CD4-positive, alpha-beta T cell treated with Interleukin-17A for 1 hour (primary cell): ENCODE results near the gene AJAP1.

Source experiments
- DNase-seq: peaks from one replicate; pipeline ENCODE4 v3.0.0-alpha.2; 2020

The AJAP1 gene

DNA sequence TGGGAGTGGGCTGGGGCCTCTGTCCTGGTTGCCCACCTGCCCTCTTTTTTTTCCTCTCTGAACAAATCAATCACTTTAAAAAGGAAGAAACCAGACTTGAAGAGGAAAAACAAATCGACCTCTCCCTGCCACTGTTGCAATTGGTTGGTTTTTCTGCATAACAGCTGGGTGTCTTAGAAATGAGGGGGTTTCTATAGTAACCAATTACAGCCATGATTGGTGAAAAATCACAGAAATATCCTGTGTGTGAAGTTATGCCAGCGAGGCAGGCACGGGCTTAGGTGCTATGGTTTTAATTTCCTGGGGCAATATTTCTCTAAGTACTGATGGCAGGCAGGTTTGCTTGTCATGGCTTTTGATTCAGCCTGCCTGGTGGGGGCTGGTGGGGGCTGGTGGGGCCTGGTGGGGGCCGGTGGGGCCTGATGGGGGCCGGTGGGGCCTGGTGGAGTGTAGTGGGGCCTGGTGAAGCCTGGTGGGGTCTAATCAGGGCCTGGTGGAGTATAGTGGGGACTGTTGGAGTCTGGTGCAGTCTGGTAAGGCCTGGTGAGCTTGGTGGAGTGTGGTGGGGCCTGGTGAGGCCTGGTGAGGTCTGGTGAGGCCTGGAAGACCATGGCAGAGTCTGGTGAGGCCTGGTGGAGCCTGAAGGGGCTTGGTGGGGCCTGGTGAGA, 54.6 kb downstream of the AJAP1 start:
- DNase-seq = no peak

- DNase-seq = no peak
These were observed 55.2 kb downstream of the AJAP1 start for GRCh38 chr1:4709641-4710040.

DNA sequence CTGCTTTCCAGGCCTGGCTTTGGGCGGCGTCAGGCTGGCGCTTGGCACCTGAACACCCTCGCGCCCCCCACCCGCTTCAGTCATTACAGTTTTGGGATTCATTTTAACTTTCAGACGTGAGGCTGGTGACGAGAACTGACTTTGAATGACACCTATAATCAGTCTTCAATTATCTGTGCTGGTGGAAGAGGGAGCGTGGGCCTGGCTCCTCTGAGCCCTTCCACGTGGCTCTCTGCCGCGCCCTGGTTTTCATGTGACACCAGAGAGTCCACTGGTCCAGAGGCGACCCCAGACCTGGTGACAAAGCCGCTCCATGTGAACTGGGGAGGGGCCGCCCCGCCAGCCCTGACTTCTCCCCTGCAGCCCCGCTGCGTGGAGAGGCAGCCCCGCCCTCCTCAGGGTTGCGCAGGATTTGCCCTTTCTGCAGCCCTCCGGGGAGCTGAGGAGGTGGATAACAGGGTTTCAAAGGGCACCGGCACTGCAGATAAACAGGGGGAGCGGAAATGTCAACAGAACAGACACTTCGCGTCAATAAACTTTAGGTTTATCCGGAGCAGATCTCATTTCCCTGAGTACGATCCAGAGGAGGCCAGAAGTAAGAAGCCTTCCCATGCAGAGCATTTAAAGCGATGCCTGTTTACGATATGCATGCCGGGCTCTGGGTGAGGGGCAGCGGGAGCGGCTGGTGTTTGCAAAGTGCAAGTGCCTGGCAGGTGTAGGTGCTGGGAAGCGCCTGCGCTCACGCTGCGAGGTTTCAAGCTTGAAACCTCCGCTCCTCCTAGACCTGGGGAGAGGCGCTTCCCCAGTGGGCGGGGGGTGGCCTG, 56.4 kb downstream of the AJAP1 start:
- no peak for DNase-seq

- no peak for DNase-seq
These were observed 57.2 kb downstream of the AJAP1 start for GRCh38 chr1:4711416-4712275.

DNA sequence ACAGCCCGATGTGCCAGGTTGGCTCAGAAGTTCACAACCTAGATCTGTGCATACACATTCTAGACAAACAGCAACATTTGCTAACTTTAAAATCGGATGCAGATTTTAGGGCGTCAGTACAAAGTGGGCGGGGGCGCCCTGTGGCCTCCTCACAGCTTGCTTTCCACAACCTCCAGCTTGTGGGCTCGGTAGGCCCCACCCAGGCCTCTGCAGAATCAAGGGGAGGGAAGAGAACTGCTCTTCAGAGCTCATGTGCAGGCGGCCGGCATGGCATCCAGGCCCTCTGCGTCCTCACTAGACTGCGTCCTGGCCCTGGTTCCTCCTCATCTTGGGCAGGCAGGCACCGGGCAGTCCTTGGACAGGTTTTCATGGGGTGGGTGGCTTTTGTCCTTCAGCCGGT, 59.3 kb downstream of the AJAP1 start:
- DNase-seq = no peak

- no peak for DNase-seq
These were observed 62.0 kb downstream of the AJAP1 start for GRCh38 chr1:4716406-4716805.

GRCh38 chr1:4718071-4718470, 63.7 kb downstream of the AJAP1 start:
- no peak for DNase-seq

GRCh38 chr1:4723106-4723505, 68.7 kb downstream of the AJAP1 start:
- DNase-seq = no peak

DNA sequence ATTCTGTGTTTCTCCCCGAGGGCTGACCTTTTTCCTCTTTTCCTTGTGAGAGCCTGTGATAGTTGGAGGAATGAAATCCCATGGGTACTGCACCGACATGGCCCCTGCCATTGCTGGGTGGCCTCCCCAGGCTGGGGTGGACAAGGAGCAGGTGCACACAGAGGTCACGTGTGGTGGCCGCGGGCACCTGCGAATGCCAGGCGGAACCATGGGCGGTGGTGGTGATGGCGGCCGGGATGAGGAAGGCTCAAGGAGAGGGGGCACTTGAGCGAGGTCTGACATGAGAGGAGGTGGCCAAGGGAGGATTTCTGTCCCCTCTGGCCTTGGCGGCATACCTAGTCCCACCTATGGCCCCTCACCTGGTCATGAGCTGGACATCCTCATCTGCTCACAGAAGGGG, 69.6 kb downstream of the AJAP1 start:
- DNase-seq = no peak

DNA sequence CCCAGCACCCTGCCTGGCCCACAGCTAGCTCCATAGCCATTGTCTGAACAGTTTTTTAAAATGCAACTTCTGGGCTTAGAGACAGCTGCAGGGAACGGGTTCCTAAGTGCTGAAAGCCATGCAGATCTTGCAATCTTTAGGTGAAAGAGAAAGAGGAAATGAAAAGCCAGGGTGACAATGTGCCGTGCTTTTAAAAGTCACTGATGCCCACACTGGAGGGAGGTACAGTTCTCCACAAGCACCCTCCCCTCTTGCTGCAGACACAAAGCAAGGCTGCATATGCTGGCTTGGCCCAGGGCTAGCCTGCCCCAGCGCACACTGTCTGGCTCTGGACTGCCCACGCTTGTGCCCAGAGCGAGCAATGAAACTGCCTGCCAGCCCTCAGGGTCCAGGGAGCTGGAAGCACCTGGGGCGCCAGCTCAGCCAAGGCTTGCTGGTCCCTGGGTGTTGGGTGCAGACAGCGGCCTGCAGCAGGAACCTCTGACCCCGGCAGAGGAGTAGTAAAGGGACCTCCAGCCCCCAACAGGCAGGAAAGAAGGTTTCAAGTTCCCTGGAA, 70.4 kb downstream of the AJAP1 start:
- DNase-seq = no peak

DNA sequence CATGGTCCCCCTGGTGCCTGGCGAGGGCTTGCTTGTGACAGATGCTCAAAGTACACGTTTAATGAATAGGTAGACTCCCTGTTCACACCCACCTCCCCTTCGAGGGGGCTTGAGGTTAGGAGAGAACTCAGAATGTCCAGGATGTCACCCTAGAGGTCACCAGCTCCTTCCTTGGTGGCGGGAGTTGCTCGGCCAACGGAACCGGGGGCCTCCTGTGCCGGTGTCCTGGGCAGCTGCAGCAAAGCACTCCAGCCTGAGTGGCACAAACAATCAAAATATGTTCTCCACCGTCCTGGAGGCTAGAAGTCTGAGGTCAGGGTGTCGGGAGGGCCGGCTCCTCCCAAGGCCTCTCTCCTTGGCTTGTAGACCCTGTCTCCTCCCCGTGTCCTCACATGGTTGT, 71.0 kb downstream of the AJAP1 start:
- DNase-seq = no peak

DNA sequence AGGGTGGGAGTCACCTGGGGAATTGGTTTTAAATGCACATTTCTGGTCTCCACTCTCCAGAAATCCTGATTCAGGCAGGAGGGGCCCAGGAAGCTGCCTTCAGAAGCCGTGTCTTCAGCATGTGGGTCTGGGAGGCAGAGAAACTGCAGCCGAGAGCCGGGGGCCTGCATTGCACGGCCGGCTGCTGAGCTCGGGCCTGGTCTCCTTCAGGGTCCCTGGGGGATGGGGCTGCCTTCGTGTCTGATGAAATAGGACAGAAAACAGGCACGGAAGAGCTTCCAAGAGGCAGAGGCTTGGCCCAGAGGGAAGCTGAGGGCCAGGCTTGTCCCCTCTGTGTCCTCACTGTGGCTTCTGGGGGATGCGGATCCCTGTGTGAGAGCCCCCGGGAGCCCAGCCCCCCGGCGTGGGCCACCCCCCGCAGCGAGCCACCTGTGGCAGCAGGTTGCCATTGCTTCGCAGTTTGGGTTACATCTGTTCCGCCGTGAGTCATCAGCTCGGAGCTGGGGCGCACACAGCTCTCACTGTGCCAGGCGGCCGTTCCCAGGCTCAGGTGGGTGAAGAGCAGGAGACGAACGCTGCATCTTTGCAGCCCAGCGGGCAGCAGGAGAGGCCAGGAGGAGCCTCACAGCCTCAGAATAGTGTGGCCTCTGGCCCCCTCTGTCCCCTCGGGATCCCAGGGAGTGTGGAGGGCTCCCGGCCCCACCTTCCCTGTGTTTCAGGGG, 72.4 kb downstream of the AJAP1 start:
- DNase-seq = no peak

- DNase-seq = no peak
These were observed 74.1 kb downstream of the AJAP1 start for GRCh38 chr1:4728319-4729089.

DNA sequence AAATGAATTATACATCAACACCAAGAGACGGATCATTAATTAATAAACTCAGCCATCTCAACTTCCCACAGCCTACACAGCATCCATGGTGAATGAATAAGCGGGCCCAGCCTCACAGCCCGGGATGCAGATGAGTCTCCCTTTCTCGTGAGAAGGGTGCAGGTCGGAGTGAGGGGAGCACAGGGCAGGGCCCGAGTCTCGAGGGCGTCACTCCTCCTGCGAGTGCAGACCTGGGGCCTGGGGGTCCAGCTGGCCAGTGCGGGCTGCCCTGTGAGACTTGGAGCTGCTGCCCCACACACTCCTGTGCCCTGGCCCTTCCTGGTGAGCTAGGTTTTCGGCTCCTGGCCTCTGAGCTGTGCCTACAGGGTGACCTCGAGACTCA, 74.7 kb downstream of the AJAP1 start:
- DNase-seq = no peak

DNA sequence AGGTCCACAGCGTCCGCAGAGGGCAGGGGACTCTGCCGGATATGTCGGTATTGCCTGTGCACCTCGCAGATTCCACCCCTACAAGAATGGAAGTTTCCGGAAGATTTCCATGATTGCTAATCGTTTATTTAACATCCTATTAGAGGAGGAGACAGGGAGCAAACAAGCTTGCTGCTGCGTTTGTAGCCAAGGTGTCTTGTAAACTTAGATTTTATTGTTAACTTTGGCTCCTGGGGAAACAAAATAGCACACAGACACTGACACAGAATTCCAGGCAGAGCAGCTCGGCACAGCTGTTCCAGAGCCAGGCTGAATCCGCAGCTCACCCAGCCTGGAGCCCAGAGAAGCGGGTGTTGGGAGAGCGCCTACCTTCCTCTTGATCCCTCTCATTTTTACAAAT, 75.7 kb downstream of the AJAP1 start:
- no peak for DNase-seq

GRCh38 chr1:4733446-4734177, 79.2 kb downstream of the AJAP1 start:
- DNase-seq = no peak

- DNase-seq = no peak
These were observed 79.8 kb downstream of the AJAP1 start for GRCh38 chr1:4734219-4734618.

DNA sequence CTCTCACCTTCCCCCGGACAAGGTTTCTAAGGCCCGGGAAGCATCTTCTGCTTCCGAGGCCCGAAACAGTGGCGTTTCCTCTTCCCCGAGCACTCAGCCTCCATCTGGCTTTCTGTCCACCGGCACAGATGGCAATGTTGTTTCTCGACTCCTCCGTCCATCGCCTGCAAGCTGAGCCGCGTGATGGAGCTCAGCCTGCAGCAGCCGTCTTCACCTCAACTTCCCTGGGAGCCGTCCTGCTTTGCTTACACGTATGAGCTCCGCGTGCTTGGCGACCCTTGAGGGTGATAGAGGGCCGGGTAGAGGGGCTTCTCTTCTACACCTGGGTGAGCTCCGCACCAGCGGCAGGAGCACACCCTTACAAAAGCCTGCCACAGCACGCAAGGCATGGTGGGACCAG, 80.4 kb downstream of the AJAP1 start:
- no peak for DNase-seq

DNA sequence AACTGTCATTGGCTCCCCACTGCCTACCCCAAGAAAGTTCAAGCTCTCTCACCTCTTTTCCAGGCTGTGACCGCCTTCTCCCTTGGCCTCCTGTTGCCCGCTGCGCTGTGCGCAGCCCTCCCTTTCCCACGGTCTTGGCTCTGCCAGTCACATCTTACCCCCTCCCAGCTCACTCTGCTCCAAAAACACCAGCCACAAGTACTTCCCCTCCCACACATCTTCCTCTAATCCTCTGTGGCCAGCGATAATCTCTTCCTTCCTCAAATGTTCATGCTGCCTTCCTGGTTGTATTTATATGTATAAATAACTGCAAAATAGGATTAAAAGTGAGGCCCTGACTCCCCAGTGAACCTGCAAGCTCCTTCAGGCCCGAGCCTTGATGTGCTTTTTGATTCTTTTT, 81.8 kb downstream of the AJAP1 start:
- no peak for DNase-seq

- no peak for DNase-seq
These were observed 87.5 kb downstream of the AJAP1 start for GRCh38 chr1:4741876-4742423.
